Measurements from ENCODE around the gene IFITM5. TPM values are rescaled to one million over a fixed set of nuclear protein-coding genes. Genes with fewer than 3 reads are reported as not detected.

The IFITM5 gene
- total RNA-seq, 1 donor from 2014 or later = not detected

DNA sequence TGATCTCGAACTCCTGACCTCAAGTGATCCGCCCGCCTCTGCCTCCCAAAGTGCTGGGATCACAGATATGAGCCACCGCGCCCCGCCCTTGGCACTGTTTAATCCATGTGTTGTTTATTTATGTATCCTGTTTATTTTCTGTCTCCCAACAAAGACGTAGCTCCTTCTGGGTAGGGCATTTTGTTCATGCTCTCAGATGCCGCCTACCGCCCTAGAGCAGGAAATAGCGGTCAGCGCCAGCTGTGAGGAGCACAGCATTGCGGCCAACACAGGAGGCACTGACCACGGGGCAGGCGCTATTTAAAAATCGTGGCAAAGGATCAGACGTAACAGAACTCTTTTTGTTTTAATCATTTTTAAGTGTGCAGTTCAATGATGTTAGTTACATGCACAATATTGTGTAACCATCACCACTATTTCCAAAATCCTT is 30.6 kb downstream of the IFITM5 start:
- DNase-seq (ENCODE audit: low read depth in 2 of 2) = peak in 1 of 2 donors; percentile 32

DNA sequence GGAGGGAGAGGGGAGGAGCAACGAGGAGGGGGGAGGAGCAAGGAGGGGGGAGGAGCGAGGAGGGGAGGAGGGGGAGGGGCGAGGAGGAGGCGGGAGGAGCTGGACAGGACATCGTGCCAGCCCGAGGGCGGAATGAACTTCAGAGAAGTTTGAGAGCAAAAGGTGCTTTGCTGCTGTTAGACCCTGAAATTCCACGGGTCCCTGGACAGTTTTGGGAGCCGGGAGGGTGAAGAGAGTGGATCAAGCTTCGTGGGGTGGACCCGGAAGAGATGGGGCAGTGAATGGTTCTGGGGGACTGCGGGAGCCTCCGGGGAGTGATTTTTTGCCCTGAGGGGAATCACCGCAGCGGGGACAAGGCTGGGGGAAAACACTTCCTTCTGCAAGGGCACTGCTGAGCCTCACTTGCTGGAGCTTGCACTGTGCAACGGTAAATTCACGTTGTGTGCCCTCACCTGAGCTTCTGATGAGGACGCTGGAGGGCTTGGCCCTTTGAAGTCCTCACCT is 31.8 kb downstream of the IFITM5 start:
- no peak for DNase-seq (ENCODE audit: low read depth in 2 of 2)

DNA sequence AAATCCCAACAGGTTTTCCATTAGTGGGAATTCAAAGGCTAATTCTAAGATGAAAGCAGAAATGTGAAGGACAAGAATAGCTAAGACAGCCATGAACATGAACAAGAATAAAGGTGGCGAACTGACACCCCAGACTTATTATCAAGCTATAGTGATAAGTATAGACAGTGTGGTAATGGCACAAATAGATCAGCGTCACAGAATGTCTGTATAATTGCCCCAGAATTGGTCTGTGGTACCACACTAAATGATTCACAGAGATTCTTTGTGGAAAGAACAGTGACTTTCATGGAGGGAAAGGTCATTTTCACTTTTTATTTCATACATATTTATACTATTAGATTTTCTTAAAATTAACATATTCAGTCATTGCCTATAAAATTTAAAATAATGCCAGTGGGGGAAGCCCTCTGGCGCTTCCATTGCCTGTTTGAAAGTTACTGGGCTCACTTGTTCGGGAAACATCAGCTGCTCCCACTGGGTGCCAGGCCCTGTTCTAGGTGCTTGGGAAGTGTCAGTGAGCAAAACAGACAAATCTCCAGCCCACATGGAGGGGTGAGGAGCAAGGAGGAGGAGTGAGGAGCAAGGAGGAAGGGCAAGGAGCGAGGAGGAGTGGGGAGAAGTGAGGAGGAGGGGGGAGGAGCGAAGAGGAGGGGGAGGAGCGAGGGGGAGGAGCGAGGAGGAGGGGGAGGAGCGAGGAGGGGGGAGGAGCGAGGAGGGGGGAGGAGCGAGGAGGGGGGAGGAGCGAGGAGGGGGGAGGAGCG is 32.5 kb downstream of the IFITM5 start:
- DNase-seq (ENCODE audit: low read depth in 2 of 2) = no peak

DNA sequence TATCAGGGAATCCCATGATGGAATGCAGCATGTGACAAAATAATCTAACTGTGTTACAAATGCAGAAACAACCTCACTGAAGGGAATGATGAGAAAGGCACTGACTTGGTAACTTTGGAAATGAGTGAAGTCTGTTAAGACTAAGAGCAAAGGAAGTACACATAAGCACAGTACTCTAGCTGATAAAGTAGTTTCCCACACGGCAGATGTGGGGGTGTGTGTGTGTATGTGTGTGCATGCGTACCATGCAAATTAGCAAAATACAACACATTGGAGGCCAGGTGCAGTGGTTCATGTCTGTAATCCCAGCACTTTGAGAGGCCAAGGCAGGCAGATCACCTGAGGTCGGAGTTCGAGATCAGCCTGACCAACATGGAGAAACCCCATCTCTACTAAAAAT is 37.7 kb downstream of the IFITM5 start:
- DNase-seq (ENCODE audit: low read depth in 2 of 2) = no peak

GRCh38 chr11:259413-259812 is 39.9 kb downstream of the IFITM5 start:
- no peak for DNase-seq (ENCODE audit: low read depth in 2 of 2)

DNA sequence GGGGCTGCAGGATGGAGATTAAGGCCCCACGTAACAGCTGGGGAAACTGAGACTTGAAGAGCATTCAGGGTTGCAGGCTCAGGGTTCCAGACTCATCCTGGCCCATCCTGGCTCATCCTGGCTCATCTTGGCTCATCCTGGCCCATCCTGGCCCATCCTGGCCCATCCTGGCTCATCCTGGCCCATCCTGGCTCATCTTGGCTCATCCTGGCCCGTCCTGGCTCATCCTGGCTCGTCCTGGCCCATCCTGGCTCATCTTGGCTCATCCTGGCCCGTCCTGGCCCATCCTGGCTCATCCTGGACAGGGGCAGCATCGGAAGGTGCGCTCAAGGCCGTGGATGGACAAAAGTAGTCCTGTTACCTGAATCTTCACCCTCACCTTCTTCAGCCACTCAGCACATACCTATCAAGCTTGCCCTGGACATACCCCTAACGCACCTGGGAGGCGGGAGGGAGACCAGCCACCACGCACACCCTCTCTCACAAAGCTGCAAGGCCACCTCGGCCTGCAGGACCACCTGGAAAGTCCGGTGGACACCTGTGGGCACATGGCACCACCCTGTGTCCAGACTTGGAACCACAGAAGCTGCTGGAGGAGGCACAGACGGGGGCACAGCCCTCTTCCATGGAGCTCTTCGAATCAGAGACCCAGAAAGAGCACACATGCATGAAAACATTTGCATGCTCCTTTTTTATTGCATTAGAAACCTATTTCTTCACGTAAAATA is 41.4 kb downstream of the IFITM5 start:
- DNase-seq (ENCODE audit: low read depth in 2 of 2) = no peak

DNA sequence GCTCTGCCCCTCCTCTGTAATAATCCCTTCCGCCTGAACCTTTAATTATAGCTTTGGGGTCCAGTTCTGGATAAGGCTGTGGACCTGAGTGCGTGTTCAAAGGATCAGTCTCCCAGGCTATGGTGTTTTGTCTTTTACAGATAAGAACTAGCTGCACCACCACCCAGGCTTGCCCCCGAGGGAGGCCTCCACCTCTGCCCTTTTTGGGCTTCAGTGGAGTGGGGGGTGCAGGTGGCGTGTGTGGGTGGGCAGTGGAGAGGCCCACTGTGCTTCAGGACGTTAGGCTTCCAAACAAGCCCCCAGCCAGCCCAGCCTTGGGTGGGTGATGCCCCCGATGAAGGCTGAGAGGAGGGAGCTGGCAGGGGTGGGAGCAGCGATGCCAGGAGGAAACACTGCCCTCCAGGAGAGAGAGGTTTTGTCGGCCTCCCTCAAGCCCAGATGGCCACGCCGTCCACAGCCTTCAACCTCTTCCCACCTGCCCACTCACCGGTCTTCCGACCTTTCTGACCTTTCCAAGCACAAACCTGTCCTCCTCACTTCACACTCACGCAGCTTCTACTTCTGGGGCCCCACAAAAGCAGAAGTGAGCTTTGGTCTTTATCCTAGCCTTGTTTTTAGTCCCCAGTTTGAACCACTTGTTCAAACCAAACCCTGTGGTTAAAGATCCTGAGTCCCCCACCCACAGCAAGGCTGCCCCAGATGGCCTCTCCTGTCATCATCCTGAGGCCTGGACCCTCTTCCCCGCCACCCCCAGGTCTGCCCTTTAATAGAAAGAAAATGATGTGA is 42.2 kb downstream of the IFITM5 start:
- no peak for DNase-seq (ENCODE audit: low read depth in 2 of 2)

DNA sequence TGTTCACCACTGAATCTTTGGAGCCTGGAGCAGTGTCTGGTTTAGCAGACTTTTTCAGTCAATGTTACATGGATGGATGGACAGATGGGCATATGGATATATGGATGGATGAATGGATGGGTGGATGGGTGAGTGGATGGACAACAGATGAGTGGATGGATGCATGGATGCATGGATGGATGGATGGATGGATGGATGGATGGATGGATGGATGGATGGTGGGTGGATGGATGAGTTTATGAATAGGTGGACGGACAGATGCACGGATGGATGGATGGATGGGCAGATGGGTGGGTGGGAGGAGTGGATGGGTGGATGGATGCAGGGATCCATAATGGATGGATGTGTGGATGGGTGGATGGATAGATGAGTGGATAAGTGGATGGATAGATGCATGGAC is 43.5 kb downstream of the IFITM5 start:
- DNase-seq (ENCODE audit: low read depth in 2 of 2) = no peak

DNA sequence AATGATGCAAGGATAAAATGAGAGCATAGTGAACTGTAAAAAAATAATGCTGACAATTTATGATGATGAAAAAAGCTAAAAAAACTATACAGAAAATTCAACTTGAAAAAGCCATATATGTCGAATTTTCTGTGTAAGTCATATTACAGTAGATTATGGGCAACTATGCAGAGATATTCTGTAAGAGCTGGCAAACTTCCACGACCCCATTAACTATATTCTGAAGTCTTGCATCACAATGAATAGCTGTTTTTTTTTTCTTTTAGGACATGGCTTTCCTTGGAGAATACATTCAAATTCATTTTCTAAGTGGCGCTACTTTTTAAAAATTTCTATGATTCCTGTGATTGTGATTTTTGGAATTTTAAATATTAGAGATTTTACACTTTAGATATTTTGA is 44.1 kb downstream of the IFITM5 start:
- no peak for DNase-seq (ENCODE audit: low read depth in 2 of 2)

DNA sequence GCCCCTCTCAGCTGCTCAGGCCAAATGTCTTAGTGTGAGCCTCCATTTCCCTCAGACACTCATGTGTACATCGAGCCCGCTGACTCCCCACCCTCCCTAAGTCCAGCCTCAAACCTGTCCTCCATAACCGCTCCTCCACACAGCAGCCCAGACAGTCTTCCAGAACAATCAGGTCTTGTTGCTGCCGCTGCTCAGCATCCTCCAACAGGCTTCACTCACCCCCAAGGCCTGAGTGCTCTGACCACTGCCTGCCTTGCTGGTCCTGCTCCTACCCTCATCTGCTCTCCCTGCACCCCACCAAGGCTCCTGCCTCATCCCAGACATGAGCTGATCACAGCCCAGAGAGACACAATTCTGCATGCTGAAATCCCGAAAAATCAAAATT is 45.4 kb downstream of the IFITM5 start:
- DNase-seq (ENCODE audit: low read depth in 2 of 2) = no peak

DNA sequence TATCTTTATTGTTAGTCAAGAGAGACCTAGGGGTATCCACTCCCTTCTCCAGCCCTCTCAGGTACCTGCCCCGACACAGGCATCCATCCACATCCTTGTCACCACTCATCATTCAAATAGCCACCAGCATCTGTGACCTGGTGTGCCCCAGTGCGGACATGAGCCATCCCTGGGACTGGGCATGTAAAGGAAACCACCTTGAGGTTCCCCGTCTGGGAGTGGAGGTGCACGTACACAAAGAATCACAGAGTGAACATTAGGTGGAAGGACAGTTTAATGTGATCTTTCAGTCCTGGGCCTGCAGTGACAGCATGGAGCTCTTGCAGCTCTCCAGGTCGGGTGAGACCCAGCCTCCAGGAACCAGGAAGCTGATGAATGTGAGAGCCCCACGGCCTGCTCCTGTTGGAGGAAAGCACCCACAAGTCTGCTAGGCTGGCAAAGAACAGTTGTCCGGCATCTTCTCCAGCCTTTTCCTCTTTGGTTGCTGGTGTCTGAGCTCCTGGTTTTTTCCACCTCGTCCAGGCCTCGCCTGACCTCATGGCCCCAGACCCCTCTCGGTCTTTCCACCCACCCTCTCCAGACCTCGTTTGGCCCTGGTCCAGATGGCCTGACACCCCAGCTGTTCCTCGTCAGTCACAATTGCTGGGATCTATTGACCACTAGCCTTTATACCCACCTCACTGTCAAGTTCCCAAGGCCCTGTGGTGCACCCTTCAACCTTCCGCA is 46.0 kb downstream of the IFITM5 start:
- DNase-seq (ENCODE audit: low read depth in 2 of 2) = no peak

- DNase-seq (ENCODE audit: low read depth in 2 of 2) = no peak
Observed at GRCh38 chr11:252666-253065, 46.7 kb downstream of the IFITM5 start.

DNA sequence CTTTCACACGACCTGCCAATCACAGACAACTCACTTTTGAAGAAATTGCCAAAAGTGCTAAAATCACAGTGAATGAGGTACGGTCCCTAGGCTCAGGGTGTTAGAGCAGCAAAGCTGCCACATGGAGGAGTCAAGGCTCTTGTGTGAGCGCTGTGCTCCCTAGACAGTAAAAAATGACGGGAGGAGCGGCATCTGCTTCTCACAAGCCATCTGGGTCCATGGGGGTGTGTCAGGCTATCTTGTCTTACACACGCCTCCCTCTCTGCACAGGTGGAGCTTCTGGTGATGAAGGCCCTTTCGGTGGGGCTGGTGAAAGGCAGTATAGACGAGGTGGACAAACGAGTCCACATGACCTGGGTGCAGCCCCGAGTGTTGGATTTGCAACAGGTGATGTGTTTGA is 47.8 kb downstream of the IFITM5 start:
- no peak for DNase-seq (ENCODE audit: low read depth in 2 of 2)

- DNase-seq (ENCODE audit: low read depth in 2 of 2) = peak; percentile 68 to 76
Observed at GRCh38 chr11:250740-251299, 48.5 kb downstream of the IFITM5 start.

GRCh38 chr11:250274-250673 is 49.1 kb downstream of the IFITM5 start:
- DNase-seq (ENCODE audit: low read depth in 2 of 2) = no peak

- no peak for DNase-seq (ENCODE audit: low read depth in 2 of 2)
Observed at GRCh38 chr11:249062-249461, 50.3 kb downstream of the IFITM5 start.

Other genes with a start within 250 kb of the IFITM5 start
- not detected in 2 replicates for gene SCGB1C1, start 106.4 kb downstream of the IFITM5 start, total RNA-seq
- 8.9 and 11.3 TPM in 2 replicates for gene BET1L, start 92.1 kb downstream of the IFITM5 start, total RNA-seq
- 122 and 160 TPM in 2 replicates for gene RIC8A, start 91.8 kb downstream of the IFITM5 start, total RNA-seq
- 6.0 and 6.8 TPM in 2 replicates for gene SIRT3, start 63.2 kb downstream of the IFITM5 start, total RNA-seq
- 141 and 161 TPM in 2 replicates for gene PSMD13, start 62.5 kb downstream of the IFITM5 start, total RNA-seq
- not detected in 2 replicates for gene NLRP6, start 21.1 kb downstream of the IFITM5 start, total RNA-seq
- 7.6 and 10.1 TPM in 2 replicates for gene PGGHG, start 10.4 kb downstream of the IFITM5 start, total RNA-seq
- gene IFITM2, start 8.3 kb upstream of the IFITM5 start, total RNA-seq = 32.1 and 71.9 TPM in 2 replicates
- 0.20 and 0.87 TPM in 2 replicates for gene IFITM1, start 14.5 kb upstream of the IFITM5 start, total RNA-seq
- gene IFITM3, start 21.3 kb upstream of the IFITM5 start, total RNA-seq = 37.3 and 51.6 TPM in 2 replicates
- 0.20 and 0.65 TPM in 2 replicates for gene B4GALNT4, start 70.0 kb upstream of the IFITM5 start, total RNA-seq
- gene PKP3, start 94.7 kb upstream of the IFITM5 start, total RNA-seq = 0.22 and 0.40 TPM in 2 replicates
- 32.9 and 35.7 TPM in 2 replicates for gene SIGIRR, start 115.5 kb upstream of the IFITM5 start, total RNA-seq
- 0.44 and 0.99 TPM in 2 replicates for gene ANO9, start 142.5 kb upstream of the IFITM5 start, total RNA-seq
- 21.8 and 31.7 TPM in 2 replicates for gene PTDSS2, start 150.8 kb upstream of the IFITM5 start, total RNA-seq
- 165 and 169 TPM in 2 replicates for gene RNH1, start 207.7 kb upstream of the IFITM5 start, total RNA-seq
- 45.4 and 47.3 TPM in 2 replicates for gene HRAS, start 236.1 kb upstream of the IFITM5 start, total RNA-seq
- 0.22 and 0.60 TPM in 2 replicates for gene LRRC56, start 238.0 kb upstream of the IFITM5 start, total RNA-seq

Measured in lung microvascular endothelial cell (primary cell).